Hepatocyte (in vitro differentiated cells): ENCODE data around the gene CRADD. TPM values are rescaled to one million over a fixed set of nuclear protein-coding genes. Genes with fewer than 3 reads are reported as not detected.

Experiments used
- DNase-seq: peaks from one replicate; pipeline ENCODE4 v3.0.0-alpha.2; 2016; ENCODE audit warnings: low spot score
- H2AFZ ChIP-seq: fragments of 200-600 bp; sonication (generic); 2 replicates; pipeline ENCODE4 v1.6.0; 2016; ENCODE audit warnings: antibody characterized with exemption, mild to moderate bottlenecking
- H3K27ac ChIP-seq: fragments of 200-600 bp; sonication (generic); 2 replicates; pipeline ENCODE4 v1.5.1; 2016; ENCODE audit warnings: mild to moderate bottlenecking
- H3K27me3 ChIP-seq: fragments of 200-600 bp; sonication (generic); 2 replicates; pipeline ENCODE4 v1.6.1; 2016
- H3K36me3 ChIP-seq: fragments of 200-600 bp; sonication (generic); replicated peaks from 2 replicates; pipeline ENCODE4 v1.5.1; 2016; ENCODE audit warnings: low read depth; ENCODE audit not compliant: insufficient read depth
- H3K4me1 ChIP-seq: fragments of 200-600 bp; sonication (generic); 2 replicates; pipeline ENCODE4 v1.5.1; 2016; ENCODE audit warnings: mild to moderate bottlenecking, moderate library complexity; ENCODE audit not compliant: insufficient read depth
- H3K4me2 ChIP-seq: fragments of 200-600 bp; sonication (generic); 2 replicates; pipeline ENCODE4 v1.6.0; 2016
- H3K4me3 ChIP-seq: fragments of 200-600 bp; sonication (generic); 2 replicates; pipeline ENCODE4 v1.5.1; 2016; ENCODE audit warnings: mild to moderate bottlenecking
- H3K79me2 ChIP-seq: fragments of 200-600 bp; sonication (generic); 2 replicates; pipeline ENCODE4 v1.6.0; 2017; ENCODE audit warnings: mild to moderate bottlenecking
- H3K9me2 ChIP-seq: fragments of 200-600 bp; sonication (generic); replicated peaks from 2 replicates; pipeline ENCODE4 v1.6.0; 2017; ENCODE audit warnings: mild to moderate bottlenecking; ENCODE audit not compliant: insufficient read depth
- H3K9me3 ChIP-seq: fragments of 200-600 bp; sonication (generic); 2 replicates; pipeline ENCODE4 v1.5.1; 2016; ENCODE audit warnings: low read depth, mild to moderate bottlenecking
- H4K20me1 ChIP-seq: fragments of 200-600 bp; sonication (generic); 2 replicates; pipeline ENCODE4 v1.6.0; 2016; ENCODE audit warnings: mild to moderate bottlenecking; ENCODE audit not compliant: insufficient read depth, poor library complexity, severe bottlenecking
- CTCF ChIP-seq: fragments of 200-600 bp; sonication (generic); IDR thresholded peaks from 2 replicates; pipeline ENCODE4 v1.5.1; 2016; ENCODE audit warnings: antibody characterized with exemption, mild to moderate bottlenecking; ENCODE audit not compliant: poor library complexity
- EZH2 ChIP-seq: fragments of 200-600 bp; sonication (generic); IDR thresholded peaks from 2 replicates; pipeline ENCODE4 v1.6.1; 2016; ENCODE audit warnings: antibody characterized with exemption, mild to moderate bottlenecking, borderline replicate concordance
- EZH2phosphoT487 ChIP-seq: fragments of 200-600 bp; sonication (generic); IDR thresholded peaks from one replicate; pipeline ENCODE4 v1.6.1; 2018; ENCODE audit warnings: antibody characterized with exemption, mild to moderate bottlenecking, low read depth, moderate library complexity; ENCODE audit not compliant: unreplicated experiment, severe bottlenecking
- WGBS: methylation state at CpG from one replicate; pipeline ENCODE4 v1.1.6; 2016; ENCODE audit warnings: low lambda C conversion rate; ENCODE audit errors: missing lambda C conversion rate; 5-methylcytosine and 5-hydroxymethylcytosine counted together
- polyA plus RNA-seq: library from polyadenylated mRNA; unstranded; fragments of >200 nt; fragmentation: Nextera tagmentation; extraction: Ambion mirVana; gene quantifications from 2 replicates; pipeline ENCODE4 v1.2.1, GENCODE V29; 2016
- total RNA-seq: library from RNA; depleted of rRNA; stranded (reverse); fragments of >200 nt; gene quantifications from 2 replicates; pipeline ENCODE4 v1.2.3, GENCODE V29; 2014

CRADD gene
- total and polyA plus RNA-seq, 2 experiments from 2014 or later: 19.5 to 27.3 TPM

- no peaks in the 10 kb centered on the region for H3K36me3 ChIP-seq
- peaks cover 9% of the 10 kb centered on the region for H3K4me1 ChIP-seq
- no peak overlapping the region for H3K27ac ChIP-seq
- H3K4me2 ChIP-seq: peak overlapping the region; percentile 37
- H2AFZ ChIP-seq: no peak overlapping the region
- no peak overlapping the region for H3K4me3 ChIP-seq
- DNase-seq: no peak
- H3K9me2 ChIP-seq: no peaks in the 10 kb centered on the region
- TF ChIP-seq CTCF (no peak), EZH2 (no peak), EZH2phosphoT487 (no peak)
- no peaks in the 10 kb centered on the region for H4K20me1 ChIP-seq
- 72% methylated on average over 2 of the region's 2 CpGs for WGBS
- H3K9me3 ChIP-seq: no peaks in the 10 kb centered on the region
- no peaks in the 10 kb centered on the region for H3K79me2 ChIP-seq
- no peaks in the 10 kb centered on the region for H3K27me3 ChIP-seq
Measured at GRCh38 chr12:93749515-93749914, 72.3 kb downstream of the CRADD start.

GRCh38 chr12:93750056-93750455 is 72.9 kb downstream of the CRADD start:
- H3K4me3 ChIP-seq: no peak overlapping the region
- no peak overlapping the region for H3K27ac ChIP-seq
- WGBS: 92% methylated on average over 6 of the region's 6 CpGs
- H3K9me2 ChIP-seq: no peaks in the 10 kb centered on the region
- H3K4me2 ChIP-seq: no peak overlapping the region
- peaks cover 9% of the 10 kb centered on the region for H3K4me1 ChIP-seq
- H3K9me3 ChIP-seq: no peaks in the 10 kb centered on the region
- no peaks in the 10 kb centered on the region for H3K27me3 ChIP-seq
- H3K79me2 ChIP-seq: no peaks in the 10 kb centered on the region
- no peaks in the 10 kb centered on the region for H3K36me3 ChIP-seq
- H4K20me1 ChIP-seq: no peaks in the 10 kb centered on the region
- no peak for DNase-seq
- no peak for TF ChIP-seq EZH2phosphoT487
- no peak for TF ChIP-seq CTCF
- TF ChIP-seq EZH2: no peak
- H2AFZ ChIP-seq: no peak overlapping the region

GRCh38 chr12:93751864-93752610 is 74.9 kb downstream of the CRADD start:
- no peaks in the 10 kb centered on the region for H3K36me3 ChIP-seq
- H3K27me3 ChIP-seq: no peaks in the 10 kb centered on the region
- H3K4me2 ChIP-seq: no peak overlapping the region
- TF ChIP-seq EZH2 (no peak), EZH2phosphoT487 (no peak), CTCF (no peak)
- H4K20me1 ChIP-seq: no peaks in the 10 kb centered on the region
- H2AFZ ChIP-seq: no peak overlapping the region
- H3K9me2 ChIP-seq: no peaks in the 10 kb centered on the region
- 87% methylated on average over 6 of the region's 6 CpGs for WGBS
- no peaks in the 10 kb centered on the region for H3K9me3 ChIP-seq
- no peak for DNase-seq
- no peak overlapping the region for H3K4me3 ChIP-seq
- H3K79me2 ChIP-seq: no peaks in the 10 kb centered on the region
- H3K4me1 ChIP-seq: peaks cover 9% of the 10 kb centered on the region
- no peak overlapping the region for H3K27ac ChIP-seq
